OCI-LY7 (cell line): ENCODE measurements around the gene MGAT1. TPM values are rescaled to one million over a fixed set of nuclear protein-coding genes. Genes with fewer than 3 reads are reported as not detected.

Experiments
- BruUV-seq: library from RNA; stranded (reverse); fragments of 400-500 nt; replicated peaks from 2 replicates; lab custom pipeline; 2021; lab: Mats Ljungman, UMichigan
- CTCF ChIA-PET: fragments of 300-600 bp; sonication (Branson Sonifier 250); formaldehyde crosslinking; loops from one replicate; lab custom pipeline; 2022; ENCODE audit warnings: antibody characterized with exemption; ENCODE audit not compliant: unreplicated experiment; lab: Charles Lee
- POLR2A ChIA-PET: fragments of 300-600 bp; sonication (Branson Sonifier 250); formaldehyde crosslinking; loops from one replicate; lab custom pipeline; 2022; ENCODE audit warnings: antibody characterized with exemption; lab: Charles Lee
- DNase-seq: peaks from one replicate; pipeline ENCODE4 v3.0.0-alpha.2; 2015; ENCODE audit warnings: low spot score
- H2AFZ ChIP-seq: fragments of 200-600 bp; sonication (generic), shearing (Covaris generic); 2 replicates; pipeline ENCODE4 v1.6.1; 2014; ENCODE audit warnings: mild to moderate bottlenecking, antibody characterized with exemption, low read length, moderate library complexity
- H3K27ac ChIP-seq: fragments of 200-600 bp; sonication (generic); 2 replicates; pipeline ENCODE4 v1.5.1; 2014; ENCODE audit warnings: mixed run types, low read depth, mild to moderate bottlenecking, moderate library complexity, low read length, inconsistent platforms; ENCODE audit not compliant: poor library complexity, severe bottlenecking
- H3K36me3 ChIP-seq: fragments of 200-600 bp; sonication (generic); 2 replicates; pipeline ENCODE4 v1.6.1; 2014; ENCODE audit warnings: mild to moderate bottlenecking, antibody characterized with exemption, low read length, moderate library complexity, mixed read lengths; ENCODE audit not compliant: insufficient read depth
- H3K4me1 ChIP-seq: fragments of 200-600 bp; sonication (generic); 2 replicates; pipeline ENCODE4 v1.5.1; 2014; ENCODE audit warnings: mild to moderate bottlenecking, low read length; ENCODE audit not compliant: insufficient read depth, poor library complexity, severe bottlenecking
- H3K4me2 ChIP-seq: fragments of 200-600 bp; sonication (generic); 2 replicates; pipeline ENCODE4 v1.6.1; 2014; ENCODE audit warnings: mild to moderate bottlenecking, low read length
- H3K4me3 ChIP-seq: fragments of 200-600 bp; sonication (generic); 2 replicates; pipeline ENCODE4 v1.5.1; 2014; ENCODE audit warnings: mild to moderate bottlenecking, low read depth, low read length; ENCODE audit not compliant: poor library complexity, severe bottlenecking
- H3K79me2 ChIP-seq: fragments of 200-600 bp; sonication (generic); 2 replicates; pipeline ENCODE4 v1.6.1; 2016; ENCODE audit warnings: low read depth, mild to moderate bottlenecking, low read length, moderate library complexity, mixed read lengths; ENCODE audit not compliant: insufficient read depth
- H3K9me2 ChIP-seq: fragments of 200-600 bp; sonication (generic); 2 replicates; pipeline ENCODE4 v1.6.1; 2016; ENCODE audit warnings: mild to moderate bottlenecking, low read length, mixed read lengths; ENCODE audit not compliant: insufficient read depth
- H3K9me3 ChIP-seq: fragments of 200-600 bp; sonication (generic); 2 replicates; pipeline ENCODE4 v1.6.1; 2014; ENCODE audit warnings: mild to moderate bottlenecking, mixed run types, low read length, mixed read lengths
- H4K20me1 ChIP-seq: fragments of 200-600 bp; sonication (generic); 2 replicates; pipeline ENCODE4 v1.6.1; 2014; ENCODE audit warnings: mild to moderate bottlenecking, antibody characterized with exemption, low read length, moderate library complexity, mixed read lengths; ENCODE audit not compliant: insufficient read depth
- CTCF ChIP-seq: fragments of 200-600 bp; sonication (generic); conservative IDR thresholded peaks from 2 replicates; pipeline ENCODE4 v1.5.1; 2014; ENCODE audit warnings: mild to moderate bottlenecking, antibody characterized with exemption, low read length, moderate library complexity, mixed read lengths
- EZH2phosphoT487 ChIP-seq: fragments of 200-600 bp; sonication (generic); IDR thresholded peaks from 2 replicates; pipeline ENCODE4 v1.6.1; 2018; ENCODE audit warnings: low read depth, borderline replicate concordance, mild to moderate bottlenecking, mixed run types, antibody characterized with exemption, low read length, moderate library complexity, mixed read lengths
- intact Hi-C: fragments of 100-400 bp; cut with micrococcal nuclease; formaldehyde crosslinking; loops from one replicate; pipeline ENCODE4 v1.10.0; 2022; ENCODE audit not compliant: unreplicated experiment
- total RNA-seq, 2 experiments: library from RNA; depleted of rRNA in 1 of 2; stranded (reverse); fragments of >200 nt in 1 of 2; shearing (Covaris generic) in 1 of 2; gene quantifications; 2 replicates each; pipeline ENCODE4 v1.2.3, GENCODE V29; 2014 to 2022

MGAT1 gene
- total RNA-seq, 2 experiments from 2014 or later, result 75.4 to 103 TPM

GRCh38 chr5:180815293-180815917 is 12.8 kb upstream of the MGAT1 start:
- H2AFZ ChIP-seq, result no peak overlapping the region
- DNase-seq, result no peak
- no peaks in the 10 kb centered on the region for H3K9me2 ChIP-seq
- ChIA-PET CTCF (no interaction called here), POLR2A (interaction anchor here (2.4 to 4.3 kb wide), 3 partner anchors 8 to 15 kb away, joined by 7 to 37 read pairs (median 29); no protein-coding TSS in a partner anchor)
- no peaks in the 10 kb centered on the region for H3K36me3 ChIP-seq
- H3K4me3 ChIP-seq, result no peak overlapping the region
- H3K4me2 ChIP-seq, result 0 out of 2 replicates have a peak overlapping the region, but pooled peaks have one; percentile 4
- H4K20me1 ChIP-seq, result no peaks in the 10 kb centered on the region
- H3K79me2 ChIP-seq, result peaks cover 11% of the 10 kb centered on the region; the same call in 1 of the 2 replicates
- H3K4me1 ChIP-seq, result peaks cover 92% of the 10 kb centered on the region
- no peak overlapping the region for H3K27ac ChIP-seq
- intact Hi-C loops, result loop anchor here (5.0 kb wide), 1 partner anchor 357 kb away; no protein-coding TSS in a partner anchor
- no TSS peak for BruUV-seq
- TF ChIP-seq EZH2phosphoT487, result no peak
- TF ChIP-seq CTCF, result no peak
- no peaks in the 10 kb centered on the region for H3K9me3 ChIP-seq

GRCh38 chr5:180813420-180813819 is 10.8 kb upstream of the MGAT1 start:
- TF ChIP-seq EZH2phosphoT487, result no peak
- peak; percentile 78 for TF ChIP-seq CTCF
- peaks cover under 1% of the 10 kb centered on the region; the same call in 1 of the 2 replicates for H3K36me3 ChIP-seq
- no peak overlapping the region for H3K4me3 ChIP-seq
- intact Hi-C loops, result no loop called here
- peak overlapping the region; percentile 38 for H3K27ac ChIP-seq
- BruUV-seq, result no TSS peak
- H3K79me2 ChIP-seq, result peaks cover 22% of the 10 kb centered on the region
- no peaks in the 10 kb centered on the region for H4K20me1 ChIP-seq
- no peaks in the 10 kb centered on the region for H3K9me2 ChIP-seq
- DNase-seq, result peak; percentile 64
- ChIA-PET CTCF (interaction anchor here (0.6 kb wide), 1 partner anchor 17 kb away, joined by 3 read pairs; no protein-coding TSS in a partner anchor), POLR2A (interaction anchor here (0.6 to 0.9 kb wide), 2 partner anchors 17 to 47 kb away, joined by 3 to 4 read pairs; no protein-coding TSS in a partner anchor)
- peak overlapping the region; percentile 40; the same call in 1 of the 2 replicates for H2AFZ ChIP-seq
- H3K9me3 ChIP-seq, result no peaks in the 10 kb centered on the region
- H3K4me1 ChIP-seq, result peaks cover 79% of the 10 kb centered on the region
- H3K4me2 ChIP-seq, result peak overlapping the region; percentile 24; the same call in 1 of the 2 replicates
